CD4-positive, alpha-beta T cell treated with Interleukin-17A for 4 hours (primary cell): ENCODE measurements around the gene SMOC2.
"Not testable (repeated sequence)": the region's sequence is repeated elsewhere in the genome, so short reads cannot be mapped to it uniquely, and the experiment has no call there.

ENCODE experiments used
- DNase-seq: peaks from one replicate; pipeline ENCODE4 v3.0.0-alpha.2; 2020; ENCODE audit warnings: mixed read lengths

The SMOC2 gene

DNA sequence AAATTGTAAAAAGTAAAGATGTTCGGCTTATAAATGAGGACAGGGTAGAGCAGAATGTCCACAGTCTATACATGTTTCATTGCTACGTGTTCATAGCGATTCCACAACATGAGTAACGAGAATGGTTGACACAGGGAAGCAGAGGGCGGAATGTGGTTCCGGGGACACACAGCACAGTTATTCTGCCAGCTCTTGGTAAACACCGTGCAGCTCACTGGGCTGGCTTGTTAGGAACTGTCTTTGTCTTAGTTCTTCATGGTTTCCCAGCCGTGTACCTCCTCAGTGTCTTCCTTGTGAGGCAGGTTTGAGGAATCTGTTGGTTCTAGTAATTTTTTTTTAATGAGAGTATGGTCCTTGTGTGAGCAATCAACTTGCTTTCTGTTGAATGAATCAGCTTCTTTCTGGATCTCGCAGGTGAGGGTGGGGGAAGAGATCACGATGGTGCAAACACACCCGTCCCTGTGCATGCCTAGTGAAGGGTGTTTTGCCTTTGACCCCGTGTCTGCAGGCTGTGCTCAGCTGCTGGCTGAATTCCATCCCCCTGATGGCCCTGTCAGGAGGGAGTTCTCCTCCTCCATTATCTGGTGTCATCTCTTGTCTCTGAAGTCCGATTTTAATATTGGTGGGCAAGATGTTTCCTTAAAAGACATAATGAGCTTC, 168.2 kb downstream of the SMOC2 start:
- DNase-seq: no peak

DNA sequence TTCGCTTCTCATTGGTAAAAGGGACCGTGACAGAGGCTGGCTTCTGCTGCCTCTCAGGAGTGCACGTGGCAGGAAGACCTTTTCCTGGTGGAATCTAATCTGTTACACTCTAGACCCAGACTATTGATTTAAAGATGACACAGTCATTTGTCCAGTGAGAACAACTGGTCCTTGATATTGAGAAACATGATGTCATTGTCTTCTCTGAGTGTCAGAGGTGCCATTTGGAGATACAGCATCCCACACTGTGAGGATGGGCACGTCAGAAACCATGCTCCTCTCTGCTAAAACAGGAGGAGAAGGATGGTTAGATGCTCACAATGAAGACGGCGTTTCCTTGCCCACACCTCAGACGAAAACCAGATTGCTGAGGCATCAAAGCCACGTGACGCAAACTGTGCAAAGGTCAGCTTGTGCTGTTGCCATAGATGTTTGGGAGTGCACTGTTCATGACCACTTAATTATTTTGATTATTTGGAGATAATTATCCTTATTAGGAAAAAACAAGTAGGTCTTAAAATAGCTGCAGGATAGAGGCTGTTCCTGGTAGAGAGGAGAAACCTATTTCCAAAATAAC, 169.0 kb downstream of the SMOC2 start:
- DNase-seq: no peak

DNA sequence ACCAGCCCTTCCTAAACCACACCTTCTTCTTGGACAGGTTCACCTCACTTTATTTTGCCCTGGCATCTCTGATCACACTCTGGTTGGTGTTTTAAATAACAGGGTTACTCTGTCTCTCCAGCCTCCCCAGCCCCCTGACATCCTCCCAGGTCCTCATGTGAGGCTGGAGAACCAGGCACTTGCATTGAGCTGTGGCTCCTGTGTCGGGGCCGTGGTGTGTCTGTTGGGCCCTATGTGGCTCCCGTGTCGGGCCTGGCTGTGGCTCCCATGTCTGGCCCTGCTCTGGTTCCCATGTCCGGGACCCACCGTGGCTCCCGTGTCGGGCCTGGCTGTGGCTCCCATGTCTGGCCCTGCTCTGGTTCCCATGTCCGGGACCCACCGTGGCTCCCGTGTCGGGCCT, 170.0 kb downstream of the SMOC2 start:
- DNase-seq: not testable (repeated sequence)

DNA sequence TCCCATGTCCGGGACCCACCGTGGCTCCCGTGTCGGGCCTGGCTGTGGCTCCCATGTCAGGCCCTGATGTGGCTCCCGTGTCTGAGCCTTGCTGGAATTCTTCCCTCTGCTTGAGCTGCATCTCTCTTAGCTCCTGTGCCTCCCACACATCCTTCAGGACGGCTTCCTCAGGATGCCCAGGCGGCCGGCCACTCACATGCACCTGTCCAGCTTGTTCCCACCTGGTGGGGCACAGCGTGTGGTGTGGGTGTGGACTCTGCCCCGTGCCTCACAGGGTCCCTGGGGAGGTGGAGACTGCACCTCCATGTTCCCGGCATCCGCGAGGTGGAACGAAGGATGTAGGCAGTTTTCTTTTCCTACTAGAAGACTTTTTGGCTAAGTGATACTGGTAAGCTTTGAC, 170.7 kb downstream of the SMOC2 start:
- no peak for DNase-seq

DNA sequence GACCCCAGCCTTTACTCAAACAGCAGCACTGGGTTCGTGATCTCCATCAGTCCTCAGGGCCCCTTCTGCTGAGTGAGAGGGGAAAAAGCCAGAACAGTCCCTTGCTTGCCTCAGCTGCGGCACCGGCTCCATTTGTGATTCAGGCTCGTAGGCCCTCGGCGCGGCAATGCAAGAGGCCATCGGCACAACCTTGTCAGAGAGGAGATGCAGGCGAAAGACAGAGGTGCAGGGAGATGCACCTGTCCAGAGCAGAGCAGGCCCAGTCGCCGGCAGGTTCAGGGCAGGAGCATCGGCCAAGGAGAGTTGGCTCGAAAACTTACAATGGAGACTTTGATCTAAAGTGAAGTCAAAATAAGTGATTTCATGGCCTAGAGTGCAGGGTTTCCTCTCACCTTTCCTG, 171.6 kb downstream of the SMOC2 start:
- no peak for DNase-seq

DNA sequence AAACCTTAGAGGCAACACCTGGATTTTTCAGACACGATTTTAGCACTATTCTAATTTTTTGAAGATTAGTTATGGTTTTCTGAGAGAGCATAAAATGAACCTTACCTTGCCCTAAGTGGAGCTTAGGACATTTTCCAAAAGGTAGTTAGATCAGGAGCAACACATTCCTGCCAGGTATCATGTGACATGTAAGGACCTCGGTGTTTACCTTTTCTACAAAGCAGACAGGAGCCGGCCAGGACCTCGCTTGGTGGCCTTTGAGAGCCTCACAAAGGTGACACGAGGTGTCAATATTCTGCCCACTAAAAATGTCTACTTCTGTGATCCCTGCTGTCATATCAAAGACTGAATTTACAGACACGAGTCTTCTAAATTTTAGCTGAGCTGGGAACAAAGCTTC, 174.9 kb downstream of the SMOC2 start:
- no peak for DNase-seq

DNA sequence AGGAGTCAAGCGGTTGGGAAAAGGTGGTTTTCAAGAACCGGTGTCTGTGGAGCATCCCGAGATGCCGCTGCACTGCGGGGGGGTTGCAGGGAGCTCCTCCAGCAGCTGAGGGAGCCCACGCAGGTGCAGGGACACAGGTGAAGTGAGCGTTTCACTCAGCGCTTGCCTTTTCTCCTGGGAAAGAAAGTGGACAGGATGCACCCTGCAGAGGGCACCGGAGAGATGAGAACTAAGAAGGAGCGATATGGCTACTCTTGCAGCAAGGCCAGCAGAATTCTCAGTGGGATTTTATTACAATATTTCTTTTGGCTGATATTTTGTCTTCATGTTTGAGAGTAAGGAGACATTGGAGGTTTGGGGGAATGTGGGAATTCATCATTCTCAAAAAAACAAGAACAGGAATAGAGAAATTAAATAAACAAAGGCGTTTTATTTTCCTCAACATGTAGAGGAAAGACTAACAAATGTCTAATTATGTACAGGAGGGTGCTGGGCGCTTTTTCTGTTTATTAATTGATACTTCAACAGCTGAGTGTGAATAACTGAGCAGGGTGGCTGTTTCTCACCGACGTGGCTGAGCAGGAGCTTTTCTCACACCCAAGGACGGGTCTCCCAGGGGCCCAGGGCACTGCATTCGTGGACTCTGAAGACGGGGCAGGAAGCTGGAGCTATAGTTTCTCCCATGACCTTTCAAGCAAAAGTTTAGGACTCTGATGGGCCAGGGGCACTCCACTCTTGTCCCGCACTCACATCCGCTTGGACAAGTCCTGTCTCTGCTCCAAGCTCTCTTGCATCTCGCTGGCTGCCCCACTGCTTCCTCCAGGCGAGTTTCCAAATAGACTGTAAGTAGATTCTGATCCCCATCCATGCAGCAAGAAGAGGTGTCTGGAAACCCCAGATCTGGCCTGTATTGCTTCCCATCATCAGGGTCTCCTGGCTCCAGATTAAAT, 176.1 kb downstream of the SMOC2 start:
- DNase-seq: no peak

DNA sequence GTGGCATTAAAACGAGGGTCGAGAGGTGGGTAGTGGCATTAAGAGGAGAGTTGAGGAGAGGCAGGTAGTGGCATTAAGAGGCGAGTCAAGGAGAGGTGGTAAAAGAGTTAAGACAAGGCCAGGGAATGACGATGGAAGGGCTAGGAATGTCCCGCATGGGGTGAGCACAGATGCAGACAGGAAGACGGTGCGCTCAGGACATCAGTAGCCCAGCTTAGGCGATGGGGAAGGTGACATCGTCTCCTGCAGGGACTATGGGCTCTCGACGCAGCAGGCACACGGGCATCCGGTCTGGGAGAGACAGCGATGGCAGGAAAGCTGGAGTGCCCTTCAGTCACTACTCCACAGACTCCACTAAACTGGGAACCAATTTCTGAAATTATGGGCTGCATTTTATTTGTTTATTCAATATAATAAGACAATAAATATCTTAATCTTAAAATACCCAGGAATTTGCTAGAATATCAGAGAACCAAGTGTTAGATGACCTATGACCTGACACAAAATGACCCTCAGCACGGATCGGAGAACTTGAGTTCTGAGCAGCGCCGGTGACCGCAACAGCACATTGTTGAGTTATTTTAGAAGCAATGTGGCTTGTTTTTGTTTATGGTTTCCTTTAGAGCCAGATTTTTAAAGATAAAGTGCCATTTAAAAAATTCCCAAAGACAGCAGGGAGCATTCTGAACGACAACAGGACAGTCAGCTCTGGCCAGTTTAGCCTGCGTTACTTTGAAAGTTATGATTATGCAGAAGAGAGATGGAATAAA, 177.7 kb downstream of the SMOC2 start:
- DNase-seq: no peak

DNA sequence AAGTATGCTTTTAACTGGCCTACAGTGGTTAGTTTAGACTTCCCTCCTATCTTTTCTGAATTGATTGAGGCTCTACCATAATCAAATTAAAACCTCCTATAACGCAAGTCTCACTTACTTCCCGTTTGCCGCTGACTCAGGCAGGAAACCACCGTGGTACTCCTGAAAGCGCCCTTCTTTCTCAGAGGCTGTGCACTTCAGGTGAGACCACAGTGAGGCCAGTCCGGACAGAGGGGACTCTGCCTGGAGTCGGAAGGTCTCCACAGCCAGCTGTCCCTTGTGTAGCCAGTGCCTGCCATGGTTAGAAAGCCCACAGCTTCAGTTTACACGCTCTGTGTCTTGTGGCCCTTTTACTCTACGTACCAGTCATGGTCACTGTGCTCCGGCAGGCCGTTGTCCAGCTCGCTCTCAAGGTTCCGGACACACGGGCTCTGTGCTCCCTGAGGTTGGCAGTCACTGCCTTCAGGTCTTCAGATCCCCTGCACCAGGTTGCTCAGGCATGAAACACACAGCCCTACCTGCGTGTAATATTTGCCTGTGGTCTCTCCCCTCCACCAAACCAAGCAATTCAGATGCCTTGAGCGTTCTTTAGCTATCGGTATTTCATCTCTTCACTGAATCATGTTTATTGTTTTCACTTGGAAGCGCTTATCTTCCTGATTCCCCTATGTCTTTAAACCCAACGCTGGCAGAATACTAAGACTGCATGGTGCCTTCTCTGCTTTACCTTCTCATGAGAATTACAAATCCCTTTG, 178.8 kb downstream of the SMOC2 start:
- DNase-seq: no peak

DNA sequence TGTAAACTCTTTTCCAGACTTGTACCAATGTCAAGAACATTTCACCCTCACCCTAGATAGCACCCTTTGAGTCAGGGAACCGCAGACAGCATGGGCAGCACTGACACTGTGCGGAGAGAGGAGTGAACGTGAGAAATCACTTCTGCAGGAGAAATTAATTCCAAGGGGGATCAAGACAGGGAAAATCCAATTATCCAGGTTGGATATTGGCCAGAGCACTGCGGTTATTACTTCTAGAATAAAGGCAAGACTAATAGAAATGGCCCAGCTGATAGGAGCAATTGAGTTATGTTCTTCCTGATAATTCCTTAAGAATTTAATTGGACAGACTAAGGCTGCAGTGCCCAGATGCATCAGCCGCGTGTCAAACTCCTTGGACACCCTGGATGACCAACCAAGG, 179.6 kb downstream of the SMOC2 start:
- no peak for DNase-seq

DNA sequence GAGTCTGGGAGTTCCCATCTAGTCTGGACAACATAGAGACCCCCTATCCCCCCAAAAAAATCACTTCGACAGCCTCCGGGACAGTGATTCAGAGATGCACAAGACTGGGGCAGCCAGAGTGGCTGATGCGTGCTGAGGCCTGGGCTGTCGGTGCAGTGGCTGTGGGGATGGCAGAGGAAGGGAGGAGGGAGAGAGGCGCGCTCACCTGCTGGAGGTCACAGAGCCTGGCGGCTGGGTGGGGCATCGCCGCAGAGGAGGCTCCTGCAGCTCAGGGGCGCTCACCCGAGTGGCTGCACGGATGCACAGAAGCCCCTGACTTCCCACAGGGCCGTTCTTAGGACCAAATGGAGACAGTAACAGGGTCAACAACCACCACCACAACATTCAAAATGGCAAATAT, 182.8 kb downstream of the SMOC2 start:
- no peak for DNase-seq

DNA sequence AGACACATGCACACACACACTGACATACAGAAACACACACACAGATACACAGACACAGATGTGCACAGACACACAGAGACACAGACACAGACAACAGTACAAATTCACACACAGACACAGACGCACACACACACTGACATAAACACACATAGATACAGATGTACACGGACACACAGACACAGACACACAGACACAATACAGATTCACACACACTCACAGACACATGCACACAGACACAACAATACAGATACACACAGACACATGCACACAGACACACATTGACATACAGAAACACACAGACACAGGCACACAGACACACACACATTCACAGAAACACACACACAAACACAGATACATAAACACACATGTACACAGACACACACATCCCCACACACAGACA, 183.6 kb downstream of the SMOC2 start:
- no peak for DNase-seq

DNA sequence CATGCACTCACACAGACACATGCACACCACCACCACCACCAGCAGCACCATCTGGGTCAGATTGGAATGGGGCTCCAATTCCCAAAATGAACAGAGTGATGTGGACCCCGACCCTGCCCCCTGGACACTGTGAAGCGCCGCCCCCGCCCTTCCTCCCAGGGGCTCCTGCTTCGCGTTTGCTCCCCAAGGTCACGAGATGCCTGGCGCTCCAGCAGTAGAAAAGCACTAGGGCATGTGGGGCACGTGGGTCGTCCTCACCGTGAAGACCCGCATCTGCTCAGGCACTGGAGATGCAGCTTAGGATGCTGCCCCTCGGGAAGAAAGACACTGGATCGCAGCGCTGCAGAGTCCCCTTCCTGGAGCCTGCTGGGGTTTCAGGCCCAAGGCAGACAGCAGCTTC, 184.0 kb downstream of the SMOC2 start:
- no peak for DNase-seq

DNA sequence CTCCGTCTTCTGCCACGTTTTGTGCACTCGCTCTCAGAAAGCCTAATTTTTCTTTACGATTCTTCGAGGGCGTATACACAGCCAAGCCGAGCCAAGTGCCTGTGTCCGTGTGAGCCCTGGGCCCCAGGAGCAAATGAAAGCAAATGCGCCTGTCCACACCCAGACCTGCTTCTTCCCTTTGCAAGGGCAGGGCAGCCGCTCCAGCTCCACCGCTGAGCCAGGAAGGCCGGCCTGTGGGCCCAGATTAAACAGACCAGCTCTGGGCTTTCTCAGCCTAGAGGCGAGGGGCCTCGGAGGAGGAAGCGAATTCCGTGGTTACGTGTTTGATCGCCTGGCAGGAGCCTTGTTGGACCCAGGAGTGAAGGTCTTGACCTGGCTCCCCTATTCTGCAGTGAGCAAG, 184.6 kb downstream of the SMOC2 start:
- no peak for DNase-seq

DNA sequence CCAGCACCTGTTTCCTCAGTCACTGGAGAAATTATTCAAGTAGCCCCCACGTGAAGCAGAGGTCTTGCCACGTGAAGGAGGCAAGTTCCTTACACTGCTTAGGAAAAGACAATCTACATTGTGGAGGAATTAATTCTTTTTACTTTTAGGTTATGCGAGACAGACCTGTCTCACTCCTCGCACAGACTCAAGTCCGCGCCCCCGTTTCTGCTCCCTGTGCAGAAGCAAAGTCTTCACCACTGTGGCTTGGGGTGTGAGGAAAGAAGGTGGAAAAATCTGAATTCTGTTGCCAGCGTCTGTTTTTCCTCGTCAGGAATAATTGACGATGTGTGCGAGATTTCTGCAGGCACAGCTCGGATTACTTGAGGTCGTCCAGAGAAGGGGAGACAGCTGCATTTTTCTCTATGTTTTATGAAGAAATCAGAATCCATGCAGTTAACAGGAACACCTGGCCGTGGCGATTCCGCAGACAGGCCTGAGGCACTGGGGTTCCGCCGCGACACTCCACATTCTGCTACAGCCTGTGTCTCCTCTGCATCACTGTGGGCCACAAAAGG, 185.1 kb downstream of the SMOC2 start:
- no peak for DNase-seq

DNA sequence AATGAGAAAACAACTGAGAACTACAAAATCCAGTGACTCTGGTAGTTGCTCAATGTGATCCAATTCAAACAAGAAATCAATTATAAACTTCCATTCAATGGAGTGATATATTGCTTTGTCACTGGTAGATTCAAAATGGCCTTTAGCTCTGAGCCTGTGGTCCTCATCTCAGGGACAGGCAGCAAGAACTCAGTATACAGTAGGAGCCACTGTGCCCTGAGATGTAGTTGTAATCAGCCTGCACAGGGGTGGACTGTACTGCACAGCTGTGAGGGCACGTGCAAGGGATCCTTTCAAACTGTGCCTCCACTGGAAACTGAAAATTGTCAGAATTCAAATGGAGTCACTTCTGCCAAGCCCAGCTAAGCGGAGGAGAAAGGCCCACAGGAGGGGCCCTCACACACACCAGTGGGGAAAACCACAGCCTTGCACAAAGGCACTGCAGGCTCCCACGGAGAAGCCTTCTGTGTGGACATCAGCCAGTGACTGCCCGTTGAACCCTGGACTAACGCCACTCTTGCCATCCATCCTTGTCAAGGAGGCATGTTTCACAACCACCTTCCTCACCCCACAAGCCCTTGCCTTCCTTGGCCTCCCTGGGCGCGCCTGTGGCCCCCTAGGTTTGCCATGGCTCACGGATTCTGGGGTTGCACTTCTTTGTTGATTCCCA, 186.7 kb downstream of the SMOC2 start:
- no peak for DNase-seq

DNA sequence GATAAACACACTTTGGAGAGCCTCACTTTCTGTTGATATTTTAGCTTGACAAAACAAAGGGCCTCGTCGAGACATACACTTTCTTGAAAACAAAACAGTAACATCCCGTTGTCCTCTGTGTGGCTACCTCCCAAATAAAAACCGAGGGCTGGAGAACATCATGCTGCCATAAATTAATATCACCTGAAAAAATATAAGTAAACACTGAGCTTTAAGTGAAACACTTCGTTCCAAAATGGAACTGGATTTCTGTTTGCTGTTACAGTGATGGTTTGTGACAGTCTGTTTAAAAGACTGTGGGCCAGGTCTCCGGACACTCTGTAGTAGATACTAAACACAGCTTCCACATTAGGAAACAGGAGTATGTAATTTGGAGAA, 187.2 kb downstream of the SMOC2 start:
- DNase-seq: no peak

DNA sequence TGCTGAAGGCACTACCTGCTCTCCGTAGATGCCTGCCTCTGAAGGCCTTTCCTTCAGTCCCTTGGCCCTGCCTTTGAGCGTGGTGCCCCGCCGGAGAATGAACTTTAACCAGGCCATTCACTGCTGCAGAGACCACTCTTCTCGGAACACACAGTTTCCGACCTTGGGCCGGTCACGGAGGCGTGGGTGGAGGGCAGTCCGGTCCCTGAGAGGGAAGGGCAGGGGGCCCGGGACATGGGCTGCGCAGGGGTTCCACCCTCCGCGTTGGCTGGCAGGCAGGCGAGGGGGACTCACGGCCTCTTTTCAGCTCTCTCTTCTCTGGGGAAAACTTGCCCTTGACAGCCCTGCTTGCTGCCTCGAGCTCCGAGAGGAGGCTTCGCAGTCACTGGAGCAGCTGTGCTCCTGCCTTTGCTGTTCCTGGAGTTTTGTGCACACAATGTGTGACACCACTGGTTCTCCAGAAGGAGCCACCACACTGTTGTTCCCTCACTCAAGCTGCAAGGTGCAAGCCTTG, 187.8 kb downstream of the SMOC2 start:
- no peak for DNase-seq

DNA sequence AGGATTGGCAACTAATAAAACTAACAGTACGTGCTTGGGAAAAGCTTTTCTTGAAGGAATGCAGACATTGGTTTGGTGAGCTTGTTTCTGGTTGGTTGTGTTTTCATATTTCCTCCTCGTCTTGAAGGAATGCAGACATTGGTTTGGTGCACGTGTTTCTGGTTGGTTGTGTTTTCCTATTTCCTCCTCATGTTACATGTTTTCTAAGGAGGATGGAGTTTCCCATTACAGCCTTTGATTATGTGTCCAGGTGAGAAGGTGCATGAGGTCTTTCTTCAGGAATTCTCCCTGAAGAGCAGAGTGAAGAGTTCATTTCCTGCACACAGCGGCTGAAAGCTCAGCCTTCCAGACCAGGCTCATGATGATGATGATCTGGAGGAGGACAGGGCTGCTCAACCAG, 190.6 kb downstream of the SMOC2 start:
- DNase-seq: no peak

DNA sequence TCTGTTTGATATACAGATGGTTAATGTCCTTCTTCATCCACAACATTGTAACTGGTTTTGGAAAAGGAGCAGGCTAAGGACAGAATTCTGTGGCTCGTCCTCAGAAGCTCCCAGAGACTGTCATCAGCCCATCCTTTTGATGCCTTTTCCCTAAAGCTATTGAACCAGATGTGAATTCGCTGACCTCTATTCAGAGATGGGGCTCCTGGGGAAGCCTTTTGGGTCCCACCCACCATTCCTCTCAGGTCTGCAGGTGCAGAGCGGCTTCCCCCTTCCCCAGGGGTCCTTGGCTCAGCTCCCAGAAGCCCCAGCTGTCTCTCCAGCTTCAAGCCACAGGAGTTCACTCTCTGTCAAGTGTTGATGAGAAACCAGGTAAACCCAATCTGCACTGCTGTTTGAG, 191.7 kb downstream of the SMOC2 start:
- DNase-seq: no peak

DNA sequence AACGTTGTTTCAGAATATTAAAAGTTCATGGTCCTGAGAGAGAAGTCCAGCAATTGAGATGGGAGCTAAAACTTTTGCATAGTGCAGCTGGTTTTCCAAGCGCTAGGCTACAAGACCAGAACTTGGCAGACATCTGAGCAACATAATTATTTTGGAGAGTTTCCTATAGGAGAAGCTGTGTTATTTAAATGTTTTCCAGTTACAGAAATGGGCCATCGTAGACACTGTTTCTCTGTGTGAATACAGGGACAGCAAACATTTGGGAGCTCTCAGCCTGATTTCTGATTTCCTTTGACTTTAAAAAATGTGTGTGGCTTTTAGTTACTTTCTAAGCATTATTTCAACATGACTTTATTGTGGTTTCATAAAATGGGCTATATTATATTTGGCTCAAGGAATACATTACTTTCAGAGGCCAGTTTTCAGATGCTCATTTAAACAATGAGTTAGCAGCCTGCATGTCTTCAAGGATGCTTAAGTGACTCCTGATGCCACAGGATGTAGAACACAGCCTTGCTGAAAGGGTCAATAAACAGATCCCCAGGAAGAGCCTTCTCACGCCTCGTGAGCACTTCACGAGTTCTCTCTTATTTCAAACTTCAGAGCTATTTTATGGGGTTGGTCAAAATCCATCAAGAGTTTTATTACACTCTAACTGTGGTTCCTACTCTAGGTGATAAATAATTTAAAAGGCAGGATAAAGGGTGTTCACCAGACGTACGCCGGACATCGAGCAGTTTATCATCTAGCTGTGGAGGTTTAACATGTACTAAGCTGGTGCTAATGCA, 193.8 kb downstream of the SMOC2 start:
- DNase-seq: no peak
